K562 (cell line): ENCODE measurements around the gene TUFM. TPM values are rescaled to one million over a fixed set of nuclear protein-coding genes. Genes with fewer than 3 reads are reported as not detected.
A peak's percentile ranks its signal among the peaks of the same experiment; 100 is the strongest.

Source experiments
- ARID3B ChIP-seq: fragments of 250-450 bp; sonication (Bioruptor Pico); IDR thresholded peaks from 2 replicates; pipeline ENCODE4 v1.4.0; 2020; ENCODE audit warnings: borderline replicate concordance
- BRCA1 ChIP-seq, 2 experiments: fragments of 450-650 bp in 1 of 2; sonication (generic) in 1 of 2; formaldehyde crosslinking in 1 of 2; IDR thresholded peaks; 2 replicates each; pipeline versions ENCODE4 v1.5.0 to v1.6.1; 2017 to 2020; ENCODE audit warnings: mild to moderate bottlenecking in 1 of 2, missing genetic modification reagents in 1 of 2
- ERF ChIP-seq: fragments of 450-650 bp; formaldehyde crosslinking; IDR thresholded peaks from 2 replicates; pipeline ENCODE4 v1.4.0; 2020; ENCODE audit warnings: mild to moderate bottlenecking, mixed read lengths
- HCFC1 ChIP-seq: IDR thresholded peaks from 2 replicates; pipeline ENCODE4 v1.6.1; 2012; ENCODE audit warnings: low read depth, low read length, improper control_type of control experiment
- MBD2 ChIP-seq: sonication (generic); IDR thresholded peaks from 2 replicates; pipeline ENCODE4 v1.6.1; 2016; ENCODE audit warnings: low read depth, borderline replicate concordance
- NFYB ChIP-seq: IDR thresholded peaks from 2 replicates; pipeline ENCODE4 v1.6.1; 2011; ENCODE audit warnings: mild to moderate bottlenecking, moderate library complexity; ENCODE audit not compliant: insufficient read length; ENCODE audit errors: extremely low read depth
- NKRF ChIP-seq: fragments of 450-650 bp; IDR thresholded peaks from 2 replicates; pipeline ENCODE4 v1.6.1; 2016; ENCODE audit warnings: borderline replicate concordance
- OTX1 ChIP-seq: fragments of 450-650 bp; formaldehyde crosslinking; IDR thresholded peaks from 2 replicates; pipeline ENCODE4 v1.4.0; 2022; ENCODE audit warnings: mild to moderate bottlenecking
- RBM14 ChIP-seq: fragments of 200-400 bp; formaldehyde crosslinking; IDR thresholded peaks from 2 replicates; pipeline ENCODE4 v1.6.1; 2018; ENCODE audit warnings: low read depth, mild to moderate bottlenecking, low read length, moderate library complexity, borderline replicate concordance; ENCODE audit not compliant: insufficient read depth
- SMAD4 ChIP-seq: fragments of 250-450 bp; sonication (Bioruptor Pico); conservative IDR thresholded peaks from 2 replicates; pipeline ENCODE4 v1.8.0; 2021; ENCODE audit warnings: inconsistent platforms, mild to moderate bottlenecking, moderate library complexity
- polyA plus RNA-seq, 8 experiments: library from polyadenylated mRNA; depleted of rRNA in 4 of 8; stranded (reverse) in 5 of 8; unstranded in 3 of 8; fragments of >200 nt; fragmentation: Nextera tagmentation in 2 of 8; fragmentation: Illumina TruSeq in 1 of 8; extraction: Ambion mirVana in 2 of 8; extraction: Trizol in 1 of 8; gene quantifications; 2 replicates each; pipeline versions ENCODE4 v1.2.1 to v1.2.3, GENCODE V29; 2011 to 2014; ENCODE audit warnings: inconsistent platforms in 1 of 8, missing spikeins in 1 of 8
- total RNA-seq, 7 experiments: library from RNA; depleted of rRNA in 6 of 7; stranded (reverse); fragments of >200 nt in 6 of 7; fragmentation: Illumina TruSeq in 2 of 7; extraction: Trizol in 2 of 7; gene quantifications; 2 replicates each; pipeline versions ENCODE4 v1.2.1 to v1.2.3, GENCODE V29; 2011 to 2021; ENCODE audit warnings: low replicate concordance in 1 of 7
- TF ChIP-seq, protein P1 (sequence below): sonication (generic); formaldehyde crosslinking; IDR thresholded peaks from 2 replicates; pipeline ENCODE4 v1.8.1; 2023; ENCODE audit warnings: mild to moderate bottlenecking, missing genetic modification reagents
- TF ChIP-seq, protein P2 (sequence below), 2 experiments: fragments of 250-450 bp in 1 of 2; fragments of 450-650 bp in 1 of 2; sonication (Bioruptor Pico) in 1 of 2; IDR thresholded peaks; 2 replicates each; pipeline versions ENCODE4 v1.6.1 to v1.8.0; 2016 to 2021; ENCODE audit warnings: mild to moderate bottlenecking in 2 of 2, moderate library complexity in 2 of 2, missing compliant biosample characterization in 1 of 2, missing genetic modification characterization in 1 of 2
- TF ChIP-seq, protein P3 (sequence below): sonication (generic); formaldehyde crosslinking; IDR thresholded peaks from 2 replicates; pipeline ENCODE4 v1.8.0; 2022; ENCODE audit warnings: mild to moderate bottlenecking, missing genetic modification reagents

TUFM gene
- total and polyA plus RNA-seq, 9 of the 15 experiments (the other 6 are each of a cell fraction or from before 2014, with no cell fraction given) = 34.1 to 434 (median 256) TPM

DNA sequence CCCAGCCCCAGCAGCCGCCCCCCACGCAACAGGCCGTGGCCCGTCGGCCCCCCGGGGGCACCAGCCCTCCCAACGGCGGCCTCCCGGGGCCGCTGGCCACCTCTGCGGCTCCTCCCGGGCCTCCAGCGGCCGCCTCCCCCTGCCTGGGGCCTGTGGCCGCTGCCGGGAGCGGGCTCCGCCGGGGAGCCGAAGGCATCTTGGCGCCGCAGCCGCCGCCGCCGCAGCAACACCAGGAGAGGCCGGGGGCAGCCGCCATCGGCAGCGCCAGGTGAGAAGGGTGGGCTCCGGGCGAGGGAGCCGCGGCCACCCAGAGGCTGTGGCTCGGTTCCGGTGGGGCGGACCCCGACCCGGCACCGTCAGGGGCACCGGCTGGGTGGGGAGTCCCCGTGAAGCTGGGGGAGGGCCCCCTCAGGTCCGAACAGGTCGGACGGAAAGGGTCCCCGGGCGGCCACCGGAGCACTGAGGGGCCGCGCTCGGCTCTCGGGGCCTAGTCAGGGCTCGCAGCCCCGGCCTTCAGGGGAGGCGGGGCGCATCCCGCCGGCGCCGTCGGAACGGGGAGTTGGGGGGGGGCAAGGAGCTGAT is 22.8 kb downstream of the TUFM start (continued):
- TF ChIP-seq, protein P1, sequence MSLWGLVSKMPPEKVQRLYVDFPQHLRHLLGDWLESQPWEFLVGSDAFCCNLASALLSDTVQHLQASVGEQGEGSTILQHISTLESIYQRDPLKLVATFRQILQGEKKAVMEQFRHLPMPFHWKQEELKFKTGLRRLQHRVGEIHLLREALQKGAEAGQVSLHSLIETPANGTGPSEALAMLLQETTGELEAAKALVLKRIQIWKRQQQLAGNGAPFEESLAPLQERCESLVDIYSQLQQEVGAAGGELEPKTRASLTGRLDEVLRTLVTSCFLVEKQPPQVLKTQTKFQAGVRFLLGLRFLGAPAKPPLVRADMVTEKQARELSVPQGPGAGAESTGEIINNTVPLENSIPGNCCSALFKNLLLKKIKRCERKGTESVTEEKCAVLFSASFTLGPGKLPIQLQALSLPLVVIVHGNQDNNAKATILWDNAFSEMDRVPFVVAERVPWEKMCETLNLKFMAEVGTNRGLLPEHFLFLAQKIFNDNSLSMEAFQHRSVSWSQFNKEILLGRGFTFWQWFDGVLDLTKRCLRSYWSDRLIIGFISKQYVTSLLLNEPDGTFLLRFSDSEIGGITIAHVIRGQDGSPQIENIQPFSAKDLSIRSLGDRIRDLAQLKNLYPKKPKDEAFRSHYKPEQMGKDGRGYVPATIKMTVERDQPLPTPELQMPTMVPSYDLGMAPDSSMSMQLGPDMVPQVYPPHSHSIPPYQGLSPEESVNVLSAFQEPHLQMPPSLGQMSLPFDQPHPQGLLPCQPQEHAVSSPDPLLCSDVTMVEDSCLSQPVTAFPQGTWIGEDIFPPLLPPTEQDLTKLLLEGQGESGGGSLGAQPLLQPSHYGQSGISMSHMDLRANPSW (CRISPR knock-in tag) = 0 out of 2 replicates have a peak, but pooled peaks have one; percentile 21
- TF ChIP-seq ARID3B (CRISPR knock-in tag) (0 out of 2 replicates have a peak, but pooled peaks have one; percentile 10), NFYB (no peak), NKRF (no peak), BRCA1 (IDR thresholded peaks at IDR 0.05) (no peak), BRCA1 (CRISPR knock-in tag; IDR thresholded peaks at IDR 0.05) (no peak), ERF (CRISPR knock-in tag) (peak; percentile 28; the same call in 1 of the 2 replicates), OTX1 (CRISPR knock-in tag) (0 out of 2 replicates have a peak, but pooled peaks have one; percentile 6), RBM14 (peak; percentile 10; the same call in 1 of the 2 replicates), MBD2 (no peak), HCFC1 (no peak), SMAD4 (CRISPR knock-in tag) (0 out of 2 replicates have a peak, but pooled peaks have one; percentile 51)
- TF ChIP-seq, protein P2, sequence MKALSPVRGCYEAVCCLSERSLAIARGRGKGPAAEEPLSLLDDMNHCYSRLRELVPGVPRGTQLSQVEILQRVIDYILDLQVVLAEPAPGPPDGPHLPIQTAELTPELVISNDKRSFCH (CRISPR knock-in tag; IDR thresholded peaks at IDR 0.05) = no peak
- TF ChIP-seq, protein P2 (tag; IDR thresholded peaks at IDR 0.05) = 0 out of 2 replicates have a peak, but pooled peaks have one; percentile 61
- TF ChIP-seq, protein P3, sequence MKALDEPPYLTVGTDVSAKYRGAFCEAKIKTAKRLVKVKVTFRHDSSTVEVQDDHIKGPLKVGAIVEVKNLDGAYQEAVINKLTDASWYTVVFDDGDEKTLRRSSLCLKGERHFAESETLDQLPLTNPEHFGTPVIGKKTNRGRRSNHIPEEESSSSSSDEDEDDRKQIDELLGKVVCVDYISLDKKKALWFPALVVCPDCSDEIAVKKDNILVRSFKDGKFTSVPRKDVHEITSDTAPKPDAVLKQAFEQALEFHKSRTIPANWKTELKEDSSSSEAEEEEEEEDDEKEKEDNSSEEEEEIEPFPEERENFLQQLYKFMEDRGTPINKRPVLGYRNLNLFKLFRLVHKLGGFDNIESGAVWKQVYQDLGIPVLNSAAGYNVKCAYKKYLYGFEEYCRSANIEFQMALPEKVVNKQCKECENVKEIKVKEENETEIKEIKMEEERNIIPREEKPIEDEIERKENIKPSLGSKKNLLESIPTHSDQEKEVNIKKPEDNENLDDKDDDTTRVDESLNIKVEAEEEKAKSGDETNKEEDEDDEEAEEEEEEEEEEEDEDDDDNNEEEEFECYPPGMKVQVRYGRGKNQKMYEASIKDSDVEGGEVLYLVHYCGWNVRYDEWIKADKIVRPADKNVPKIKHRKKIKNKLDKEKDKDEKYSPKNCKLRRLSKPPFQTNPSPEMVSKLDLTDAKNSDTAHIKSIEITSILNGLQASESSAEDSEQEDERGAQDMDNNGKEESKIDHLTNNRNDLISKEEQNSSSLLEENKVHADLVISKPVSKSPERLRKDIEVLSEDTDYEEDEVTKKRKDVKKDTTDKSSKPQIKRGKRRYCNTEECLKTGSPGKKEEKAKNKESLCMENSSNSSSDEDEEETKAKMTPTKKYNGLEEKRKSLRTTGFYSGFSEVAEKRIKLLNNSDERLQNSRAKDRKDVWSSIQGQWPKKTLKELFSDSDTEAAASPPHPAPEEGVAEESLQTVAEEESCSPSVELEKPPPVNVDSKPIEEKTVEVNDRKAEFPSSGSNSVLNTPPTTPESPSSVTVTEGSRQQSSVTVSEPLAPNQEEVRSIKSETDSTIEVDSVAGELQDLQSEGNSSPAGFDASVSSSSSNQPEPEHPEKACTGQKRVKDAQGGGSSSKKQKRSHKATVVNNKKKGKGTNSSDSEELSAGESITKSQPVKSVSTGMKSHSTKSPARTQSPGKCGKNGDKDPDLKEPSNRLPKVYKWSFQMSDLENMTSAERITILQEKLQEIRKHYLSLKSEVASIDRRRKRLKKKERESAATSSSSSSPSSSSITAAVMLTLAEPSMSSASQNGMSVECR (CRISPR knock-in tag) = peak; percentile 64; the same call in 1 of the 2 replicates
